Measurements from ENCODE around the gene PAX1.

PAX1 gene

GRCh38 chr20:21705575-21706260 lies at the start of gene PAX1:
Gene PAX1, plus strand, starts transcription at chr20:21705664. Its CDS starts 49 bp downstream, at chr20:21705713.
- no peak for DNase-seq (ENCODE audit: low read depth in 2 of 2)

GRCh38 chr20:21656308-21657067 lies 49.0 kb upstream of the PAX1 start:
- no peak for DNase-seq (ENCODE audit: low read depth in 2 of 2)

GRCh38 chr20:21661488-21662055 lies 43.9 kb upstream of the PAX1 start:
- no peak for DNase-seq (ENCODE audit: low read depth in 2 of 2)

DNA sequence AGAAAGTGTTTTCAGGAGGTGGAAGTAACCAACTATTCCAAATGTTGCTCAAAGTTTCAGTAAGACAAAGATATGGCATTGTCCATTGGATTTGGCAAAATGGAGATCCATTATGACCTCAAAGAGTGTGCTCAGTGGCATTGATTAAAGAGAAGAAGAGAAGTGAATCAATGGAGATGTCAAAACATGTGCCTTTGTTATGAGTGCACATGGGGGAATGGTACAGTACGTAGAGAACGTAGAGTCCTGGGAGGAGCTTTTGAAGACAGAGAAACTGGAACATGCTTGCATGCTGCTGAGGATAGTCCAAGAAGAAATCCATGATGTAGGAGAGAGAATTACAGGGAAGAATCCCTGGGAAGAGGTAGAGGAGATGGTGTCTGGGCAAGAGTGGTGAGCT lies 42.0 kb upstream of the PAX1 start:
- DNase-seq (ENCODE audit: low read depth in 2 of 2): no peak

- DNase-seq (ENCODE audit: low read depth in 2 of 2): no peak
Measured at GRCh38 chr20:21665687-21666446, 39.6 kb upstream of the PAX1 start.

- no peak for DNase-seq (ENCODE audit: low read depth in 2 of 2)
Measured at GRCh38 chr20:21670126-21670525, 35.3 kb upstream of the PAX1 start.

GRCh38 chr20:21670981-21671380 lies 34.5 kb upstream of the PAX1 start:
- DNase-seq (ENCODE audit: low read depth in 2 of 2): no peak

- no peak for DNase-seq (ENCODE audit: low read depth in 2 of 2)
Measured at GRCh38 chr20:21677261-21677660, 28.2 kb upstream of the PAX1 start.

GRCh38 chr20:21677781-21678180 lies 27.7 kb upstream of the PAX1 start:
- no peak for DNase-seq (ENCODE audit: low read depth in 2 of 2)

- no peak for DNase-seq (ENCODE audit: low read depth in 2 of 2)
Measured at GRCh38 chr20:21681234-21681921, 24.1 kb upstream of the PAX1 start.

DNA sequence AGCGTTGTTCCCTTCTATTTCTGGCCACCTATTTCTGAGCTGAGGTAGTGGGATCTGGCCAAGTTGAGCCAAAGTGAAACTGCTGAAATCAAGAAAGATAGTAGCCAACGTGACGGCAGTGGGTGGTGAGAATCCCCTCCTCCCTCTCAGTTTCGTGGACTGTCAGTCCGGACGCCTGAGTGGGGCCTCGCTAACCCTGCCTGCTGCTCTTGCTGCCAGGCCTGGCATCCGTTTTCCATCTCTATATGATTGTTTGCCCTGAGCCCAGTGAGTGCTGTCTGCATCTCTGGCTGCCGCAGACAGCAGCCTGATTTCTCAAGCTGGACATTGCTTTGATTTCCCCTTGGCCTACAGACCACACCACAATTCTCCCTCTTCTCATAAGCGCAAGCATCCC lies 23.5 kb upstream of the PAX1 start:
- DNase-seq (ENCODE audit: low read depth in 2 of 2): no peak

DNA sequence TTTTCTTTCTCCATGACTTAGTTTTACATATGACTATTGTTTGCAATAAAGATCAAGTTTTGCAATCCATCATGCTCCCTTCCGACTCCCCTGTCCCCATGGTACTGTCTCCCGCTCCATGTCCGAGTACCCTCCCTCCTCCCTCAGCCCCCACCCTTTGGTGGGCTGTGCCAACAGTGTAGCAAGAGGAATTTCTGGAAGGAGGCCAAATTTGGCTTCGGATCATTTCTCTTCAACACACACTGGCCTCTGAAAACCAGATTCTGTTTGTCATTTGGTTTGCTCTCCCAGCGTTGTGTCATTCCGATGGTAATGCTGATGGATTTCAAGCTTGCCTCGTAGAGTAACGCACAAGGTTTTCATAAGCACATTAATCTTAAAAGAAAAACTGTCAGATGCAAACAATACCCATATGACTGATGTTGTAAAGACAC lies 22.9 kb upstream of the PAX1 start:
- DNase-seq (ENCODE audit: low read depth in 2 of 2): no peak

DNA sequence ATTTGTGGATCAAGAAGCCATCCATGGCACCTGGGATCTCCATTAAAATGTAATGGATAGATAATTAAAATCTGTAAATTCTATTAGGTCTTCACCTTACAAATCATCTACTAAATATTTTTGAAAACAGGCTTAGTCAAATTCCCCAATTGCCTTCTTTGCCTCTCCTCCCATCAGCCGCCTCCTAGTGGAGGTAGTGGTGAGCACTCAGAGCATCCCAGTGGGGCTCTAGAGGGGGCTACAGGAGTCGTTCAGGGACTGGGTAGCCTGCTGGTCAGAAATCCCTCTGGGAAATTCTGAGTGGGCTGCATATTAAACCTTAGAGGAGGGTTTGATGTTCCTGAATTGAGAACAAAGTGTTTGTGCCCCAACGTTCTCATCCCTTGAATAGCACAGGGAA lies 20.8 kb upstream of the PAX1 start:
- no peak for DNase-seq (ENCODE audit: low read depth in 2 of 2)

DNA sequence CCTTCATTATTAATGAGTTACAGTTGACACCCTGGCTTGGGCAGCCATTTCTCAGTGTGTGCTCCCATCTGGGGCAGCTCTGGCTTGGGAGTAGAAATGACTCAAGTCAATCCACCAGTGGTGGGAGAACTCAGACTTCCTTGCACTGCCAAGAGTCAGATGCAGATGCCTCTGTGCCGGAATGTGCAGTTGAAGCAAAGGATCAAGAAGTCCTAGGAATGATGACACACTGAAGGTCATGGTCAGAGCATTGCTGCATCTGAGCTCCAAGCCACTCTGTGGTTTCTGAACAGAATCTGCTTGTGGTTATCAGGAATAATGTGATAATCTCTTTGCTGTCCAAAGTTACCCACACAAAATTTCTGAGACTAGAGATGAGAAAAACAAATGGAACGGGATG lies 19.5 kb upstream of the PAX1 start:
- no peak for DNase-seq (ENCODE audit: low read depth in 2 of 2)

DNA sequence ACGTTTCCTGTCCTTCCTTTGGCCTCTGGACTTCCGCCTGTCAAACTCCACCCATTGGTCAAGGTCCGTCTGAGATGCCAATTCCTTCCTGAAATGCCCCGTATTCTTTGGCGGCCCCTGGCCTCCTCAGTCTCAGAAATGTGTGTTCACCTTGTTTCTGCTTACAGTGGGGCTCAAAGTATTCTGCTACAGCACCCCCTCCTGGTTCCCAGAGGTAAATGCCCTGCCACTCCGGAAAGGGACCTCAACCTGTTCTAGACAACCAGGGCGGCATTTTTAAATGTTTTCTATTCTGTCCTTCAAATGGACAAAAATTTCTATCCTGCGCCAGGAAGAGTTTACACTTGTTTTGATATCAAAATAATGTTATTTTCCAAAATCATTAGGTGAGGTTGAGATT lies 12.1 kb upstream of the PAX1 start:
- DNase-seq (ENCODE audit: low read depth in 2 of 2): no peak

DNA sequence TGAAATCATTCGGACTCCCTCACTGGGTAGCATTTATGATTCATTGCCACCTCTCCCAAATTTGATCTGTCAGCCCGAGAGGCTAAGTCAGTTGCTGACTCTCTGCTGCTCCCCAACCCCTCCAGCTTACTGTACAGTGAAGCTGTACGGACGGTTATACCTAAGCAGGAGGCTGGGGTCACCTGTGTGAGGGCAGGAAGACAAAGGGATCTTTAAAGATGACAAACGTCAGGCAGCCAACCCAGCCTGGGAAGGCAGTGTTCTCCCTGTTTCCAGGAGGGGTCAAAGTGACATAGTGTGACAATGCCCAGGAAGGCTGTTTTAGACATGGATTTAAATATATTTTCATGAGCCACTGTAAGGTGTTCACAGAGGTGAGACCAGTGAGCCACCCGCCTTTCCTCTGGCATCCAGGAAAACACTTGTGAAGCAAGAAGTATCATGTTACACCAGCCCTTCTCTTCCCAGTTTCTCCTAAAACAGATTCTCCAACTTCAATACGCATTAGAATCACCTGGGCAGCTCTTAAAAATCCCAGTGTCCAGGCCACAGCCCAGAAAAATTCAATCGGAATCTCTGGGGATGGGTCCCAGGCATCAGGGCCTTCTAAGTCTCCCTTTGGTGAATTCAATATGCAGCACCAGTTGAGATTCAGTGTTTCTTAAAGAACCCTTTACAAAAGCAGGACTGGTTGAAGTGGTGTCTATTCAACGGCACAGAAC lies 6.8 kb upstream of the PAX1 start:
- no peak for DNase-seq (ENCODE audit: low read depth in 2 of 2)

DNA sequence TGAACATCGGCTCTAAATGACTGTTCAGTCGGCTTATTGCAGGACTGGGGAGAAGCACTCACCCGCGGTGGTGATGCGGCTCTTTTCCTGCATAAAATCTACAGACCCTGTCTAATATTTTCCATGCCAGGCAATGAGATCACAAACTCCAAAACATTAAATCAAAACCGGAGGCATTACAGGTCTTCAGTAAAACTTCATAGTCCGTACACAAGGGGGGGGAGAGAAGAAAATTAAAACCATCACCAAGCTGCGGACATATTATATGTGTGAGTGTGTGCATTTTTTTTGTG lies 6.3 kb upstream of the PAX1 start:
- no peak for DNase-seq (ENCODE audit: low read depth in 2 of 2)

DNA sequence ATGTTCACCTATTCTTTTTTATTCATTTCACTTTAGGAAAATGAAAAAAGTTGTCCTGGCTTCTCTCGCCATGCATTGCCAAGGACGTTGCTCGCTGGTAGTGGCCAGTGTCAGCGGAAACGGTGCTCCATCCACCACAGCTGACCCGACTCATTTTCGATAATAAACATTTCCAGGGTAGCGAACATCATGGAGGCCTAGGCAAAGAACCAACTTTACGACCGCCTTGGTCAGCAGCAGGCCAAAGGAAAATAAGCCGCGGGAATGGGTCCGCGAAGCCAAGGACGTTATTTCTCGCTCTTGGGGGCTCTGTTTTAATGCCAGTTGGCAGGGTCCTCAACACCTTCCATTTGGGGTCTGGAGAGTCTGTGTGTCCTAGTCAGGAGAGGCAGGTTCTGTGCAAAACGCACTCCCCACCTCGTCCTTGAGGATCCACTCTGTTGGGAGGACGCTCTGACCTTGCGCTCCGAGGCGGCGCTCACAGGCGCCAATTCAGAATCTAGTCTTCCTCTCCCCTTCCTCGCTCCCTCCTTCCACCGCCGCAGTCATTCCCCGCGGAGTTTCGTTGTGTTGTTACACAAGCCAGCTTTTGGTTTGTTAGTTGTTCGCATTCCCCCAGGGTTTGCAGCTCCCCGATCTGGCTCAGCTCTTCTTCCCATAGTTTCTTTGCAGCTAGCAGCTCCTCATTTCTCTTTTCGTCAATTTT lies 4.1 kb upstream of the PAX1 start:
- DNase-seq (ENCODE audit: low read depth in 2 of 2): no peak

DNA sequence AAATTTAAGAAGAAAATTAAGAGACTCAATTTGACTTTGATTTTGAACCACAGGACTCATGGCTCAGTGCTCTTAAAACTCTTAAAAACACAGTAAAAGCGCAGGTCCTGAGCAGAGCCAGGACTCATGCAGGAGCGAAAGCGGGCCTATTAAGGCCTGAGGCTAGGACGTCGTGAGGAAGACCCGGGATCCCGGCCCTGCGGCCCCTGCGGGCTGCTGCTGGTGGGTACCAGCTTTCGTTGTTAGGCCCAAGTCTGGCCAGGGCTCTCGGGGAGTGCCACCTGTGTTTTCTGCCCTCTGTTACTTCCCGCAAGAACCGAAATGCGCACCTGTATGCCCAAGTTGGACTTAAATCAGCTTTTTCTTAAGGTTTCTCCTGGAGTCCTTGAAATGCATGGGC lies 3.4 kb upstream of the PAX1 start:
- no peak for DNase-seq (ENCODE audit: low read depth in 2 of 2)

GRCh38 chr20:21702553-21703470 lies 2.7 kb upstream of the PAX1 start:
- DNase-seq (ENCODE audit: low read depth in 2 of 2): peak; percentile 11 to 37

All from stimulated activated CD8-positive, alpha-beta memory T cell treated with anti-CD3 and anti-CD28 coated beads, Interleukin-15, amount 100 ng/mL, for 48 hours (primary cell).